Measurements from ENCODE around the gene CTNNA1. TPM values are rescaled to one million over a fixed set of nuclear protein-coding genes. Genes with fewer than 3 reads are reported as not detected.

The CTNNA1 gene
- total RNA-seq, 2 experiments from 2014 or later: 78.8 to 86.7 TPM

DNA sequence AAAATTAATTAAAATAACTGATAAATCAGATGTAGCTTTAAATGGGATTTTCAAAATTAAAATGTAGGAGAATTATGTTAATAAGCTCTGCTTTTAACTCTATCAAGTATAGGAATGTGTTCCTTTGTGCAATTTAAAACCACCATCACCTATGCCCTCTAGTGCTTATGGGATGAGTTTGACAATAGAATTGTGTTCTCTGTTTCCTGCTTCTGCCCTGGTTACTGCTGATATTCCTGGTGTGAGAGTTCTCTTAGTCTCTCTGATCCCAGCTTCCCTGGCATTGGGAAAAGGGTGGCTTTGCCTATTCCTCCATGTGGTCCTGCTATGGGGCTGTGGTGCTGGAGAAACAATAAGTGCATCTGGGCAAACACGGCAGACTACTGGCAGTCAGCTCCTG lies 113.8 kb downstream of the CTNNA1 start:
- Mint-ChIP-seq H3K4me1 (peaks cover 21% of the 10 kb centered on the region), H3K9me3 (ENCODE audit: low read depth) (peaks cover 1% of the 10 kb centered on the region), H3K27ac (no peak overlapping the region), H3K4me3 (no peak overlapping the region), H3K27me3 (peaks cover 15% of the 10 kb centered on the region), H3K36me3 (ENCODE audit: low read depth) (peaks cover 2% of the 10 kb centered on the region)
- ChIA-PET CTCF (interaction anchor here (0.6 to 1.5 kb wide), 2 partner anchors 12 to 31 kb away, joined by 3 read pairs; no protein-coding TSS in a partner anchor), POLR2A (no interaction called here)
- DNase-seq: no peak
- intact Hi-C loops (cut with DNase I, micrococcal nuclease): no loop called here
- ATAC-seq: no peak

DNA sequence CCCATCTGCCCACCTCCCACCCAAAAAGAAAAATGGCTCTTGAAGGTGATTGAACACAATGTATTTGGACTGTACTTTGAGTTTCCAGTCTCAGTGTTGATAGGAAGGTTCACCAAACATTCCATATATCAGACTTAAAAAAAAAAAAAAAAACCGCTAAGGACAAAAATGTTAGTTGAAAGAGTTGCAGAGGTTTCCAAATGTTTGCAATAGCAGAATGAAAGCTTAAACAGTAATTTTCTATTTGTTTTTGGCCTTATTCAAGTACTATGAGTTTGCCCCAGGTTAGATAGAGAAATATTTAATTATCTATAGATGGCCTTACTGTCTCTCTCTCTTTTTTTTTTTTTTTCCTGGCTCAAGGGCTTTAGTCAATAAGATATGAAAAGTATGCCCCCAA lies 115.8 kb downstream of the CTNNA1 start:
- peaks cover 21% of the 10 kb centered on the region for H3K4me1 Mint-ChIP-seq
- ATAC-seq (no peak), DNase-seq (no peak)
- H3K27ac Mint-ChIP-seq: no peak overlapping the region
- intact Hi-C loops (cut with DNase I, micrococcal nuclease): no loop called here
- H3K36me3 Mint-ChIP-seq (ENCODE audit: low read depth): no peaks in the 10 kb centered on the region
- peaks cover 17% of the 10 kb centered on the region for H3K27me3 Mint-ChIP-seq
- ChIA-PET CTCF (interaction anchor here (1.1 kb wide), 1 partner anchor 44 kb away, joined by 3 read pairs; no protein-coding TSS in a partner anchor), POLR2A (no interaction called here)
- H3K9me3 Mint-ChIP-seq (ENCODE audit: low read depth): no peaks in the 10 kb centered on the region
- no peak overlapping the region for H3K4me3 Mint-ChIP-seq

DNA sequence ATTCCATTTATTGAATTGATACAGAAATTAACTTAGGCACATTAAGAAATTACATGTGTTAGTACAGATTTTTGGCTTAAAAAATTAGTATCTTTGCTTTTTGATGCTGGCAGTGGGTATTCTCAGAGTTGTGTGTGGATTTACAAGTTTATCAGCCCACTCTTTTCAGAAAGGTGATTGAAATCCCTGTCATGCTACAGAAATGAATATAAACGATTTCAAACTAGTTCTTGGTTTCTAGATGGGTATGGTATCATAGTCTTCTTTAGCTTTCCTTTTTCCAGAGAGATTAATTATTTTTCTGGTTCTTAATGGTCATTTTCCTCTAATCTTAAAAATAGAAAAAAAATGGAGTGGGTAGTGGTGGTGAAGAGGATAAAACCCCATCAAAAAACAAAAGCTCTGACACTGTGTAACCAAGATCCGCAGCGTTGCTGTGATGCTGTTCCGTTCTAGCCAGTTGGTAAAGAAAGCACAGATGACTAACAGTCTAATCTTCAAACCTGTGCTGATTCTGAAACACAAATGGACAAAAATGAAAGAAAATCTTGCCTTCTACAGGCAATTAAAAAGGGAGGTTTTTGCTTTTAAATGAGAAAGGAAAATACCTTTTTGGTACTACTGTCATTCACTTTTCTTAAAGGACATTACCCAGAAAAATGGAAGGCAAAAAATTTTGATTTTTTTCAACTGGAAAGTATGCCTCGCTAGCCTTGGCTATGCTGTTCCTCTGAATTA lies 116.7 kb downstream of the CTNNA1 start:
- POLR2A ChIA-PET: no interaction called here
- DNase-seq (peak; percentile 38), ATAC-seq (peak; percentile 85)
- Mint-ChIP-seq H3K27ac (peak overlapping the region; percentile 27), H3K36me3 (ENCODE audit: low read depth) (no peaks in the 10 kb centered on the region), H3K9me3 (ENCODE audit: low read depth) (no peaks in the 10 kb centered on the region), H3K27me3 (peaks cover 17% of the 10 kb centered on the region), H3K4me1 (peaks cover 21% of the 10 kb centered on the region), H3K4me3 (peak overlapping the region; percentile 31)
- CTCF ChIA-PET: interaction anchor here (0.7 to 1.1 kb wide), 2 partner anchors 44 to 94 kb away, joined by 3 read pairs; no protein-coding TSS in a partner anchor
- intact Hi-C loops (cut with DNase I, micrococcal nuclease): no loop called here

DNA sequence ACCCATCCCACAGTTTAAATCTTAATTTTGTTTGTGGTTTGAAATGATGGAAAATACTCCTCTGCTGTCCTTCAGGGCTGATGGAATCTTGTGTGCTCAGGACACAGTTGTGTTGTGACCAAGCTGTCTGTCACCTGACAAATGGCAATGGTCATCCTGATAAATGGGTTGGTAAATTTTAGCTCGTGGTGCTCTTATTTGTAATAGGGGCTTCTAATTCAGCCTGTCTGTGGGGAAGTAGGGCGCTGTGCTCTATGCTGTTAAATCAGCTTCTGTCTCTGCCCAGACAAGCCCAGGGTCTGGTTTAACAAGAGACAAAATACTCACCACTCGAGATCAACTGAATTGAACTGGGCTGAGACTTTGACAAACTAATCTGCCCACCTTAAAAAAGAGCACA lies 117.4 kb downstream of the CTNNA1 start:
- Mint-ChIP-seq H3K27me3 (peaks cover 17% of the 10 kb centered on the region), H3K27ac (no peak overlapping the region), H3K36me3 (ENCODE audit: low read depth) (no peaks in the 10 kb centered on the region), H3K4me1 (peaks cover 21% of the 10 kb centered on the region), H3K4me3 (no peak overlapping the region), H3K9me3 (ENCODE audit: low read depth) (no peaks in the 10 kb centered on the region)
- no peak for ATAC-seq
- ChIA-PET POLR2A (no interaction called here), CTCF (no interaction called here)
- DNase-seq: no peak
- intact Hi-C loops (cut with DNase I, micrococcal nuclease): no loop called here

GRCh38 chr5:138872841-138873465 lies 119.7 kb downstream of the CTNNA1 start:
- Mint-ChIP-seq H3K4me3 (no peak overlapping the region), H3K9me3 (ENCODE audit: low read depth) (no peaks in the 10 kb centered on the region), H3K4me1 (peaks cover 21% of the 10 kb centered on the region), H3K36me3 (ENCODE audit: low read depth) (no peaks in the 10 kb centered on the region), H3K27ac (no peak overlapping the region), H3K27me3 (peaks cover 17% of the 10 kb centered on the region)
- DNase-seq (no peak), ATAC-seq (no peak)
- POLR2A ChIA-PET: no interaction called here
- CTCF ChIA-PET: interaction anchor here (0.9 to 1.1 kb wide), 3 partner anchors 17 to 319 kb away, joined by 3 read pairs; no protein-coding TSS in a partner anchor
- intact Hi-C loops (cut with DNase I, micrococcal nuclease): no loop called here

DNA sequence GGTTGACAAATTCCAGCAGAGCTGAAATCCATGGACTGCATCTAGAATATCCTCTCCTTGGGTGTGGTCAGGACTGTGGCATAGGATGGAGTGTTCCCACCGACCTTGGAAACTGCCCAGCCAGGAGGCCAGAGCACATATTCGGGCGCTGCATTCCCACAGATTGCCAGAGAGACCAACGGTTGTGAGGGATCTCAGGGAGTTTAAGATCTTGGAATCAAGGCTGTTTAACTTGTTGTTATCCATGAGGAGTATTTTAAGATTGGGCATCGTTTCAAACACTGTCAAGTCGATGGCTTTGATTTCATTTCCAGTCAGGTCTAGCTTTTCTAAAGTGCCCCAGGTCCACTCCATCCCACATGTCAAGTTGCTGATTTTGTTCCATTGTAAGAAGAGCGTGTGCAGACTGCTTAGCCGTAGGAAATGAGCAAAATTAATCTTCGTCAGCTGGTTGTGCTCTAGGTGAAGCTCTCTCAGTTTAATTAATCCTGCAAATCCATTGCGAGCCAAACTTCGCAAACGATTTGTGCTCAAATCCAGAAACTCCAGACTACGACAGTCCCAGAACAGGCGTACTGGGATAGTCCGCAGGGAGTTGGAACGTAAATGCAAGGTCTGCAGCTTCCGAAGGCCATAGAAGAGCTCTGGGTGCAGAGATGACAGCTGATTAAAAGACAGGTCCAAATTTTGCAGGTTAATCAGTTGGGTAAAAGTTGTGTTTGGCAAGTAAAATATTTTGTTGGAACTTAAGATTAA lies 120.4 kb downstream of the CTNNA1 start:
- CTCF ChIA-PET: interaction anchor here (0.9 to 1.1 kb wide), 3 partner anchors 18 to 318 kb away, joined by 3 read pairs; no protein-coding TSS in a partner anchor
- H3K4me1 Mint-ChIP-seq: peaks cover 21% of the 10 kb centered on the region
- H3K27me3 Mint-ChIP-seq: peaks cover 12% of the 10 kb centered on the region

GRCh38 chr5:138874241-138874640 lies 121.0 kb downstream of the CTNNA1 start:
- Mint-ChIP-seq H3K27me3 (peaks cover 12% of the 10 kb centered on the region), H3K27ac (no peak overlapping the region), H3K4me1 (peaks cover 21% of the 10 kb centered on the region), H3K4me3 (no peak overlapping the region), H3K36me3 (ENCODE audit: low read depth) (no peaks in the 10 kb centered on the region), H3K9me3 (ENCODE audit: low read depth) (no peaks in the 10 kb centered on the region)
- ATAC-seq (no peak), DNase-seq (no peak)
- POLR2A ChIA-PET: no interaction called here
- intact Hi-C loops (cut with DNase I, micrococcal nuclease): no loop called here
- CTCF ChIA-PET: interaction anchor here (0.8 kb wide), 1 partner anchor 48 kb away, joined by 3 read pairs; no protein-coding TSS in a partner anchor

More for the DNA sequence above, 120.4 kb downstream of the CTNNA1 start:
- Mint-ChIP-seq H3K36me3 (ENCODE audit: low read depth) (no peaks in the 10 kb centered on the region), H3K27ac (no peak overlapping the region), H3K9me3 (ENCODE audit: low read depth) (no peaks in the 10 kb centered on the region), H3K4me3 (no peak overlapping the region)
- DNase-seq (no peak), ATAC-seq (no peak)
- POLR2A ChIA-PET: no interaction called here
- intact Hi-C loops (cut with DNase I, micrococcal nuclease): no loop called here

GRCh38 chr5:138874771-138875551 lies 121.7 kb downstream of the CTNNA1 start, which contains the start of gene LRRTM2:
LRRTM2 (minus strand) TSS chr5:138875335; CDS start chr5:138874911, 424 bp downstream.
- ATAC-seq (no peak), DNase-seq (no peak)
- no peak within 1 kb of the TSS for H3K4me3 Mint-ChIP-seq
- no peaks in the 10 kb centered on the region for H3K9me3 Mint-ChIP-seq (ENCODE audit: low read depth)
- ChIA-PET POLR2A (no interaction called here), CTCF (interaction anchor here (0.8 kb wide), 1 partner anchor 49 kb away, joined by 3 read pairs; no protein-coding TSS in a partner anchor)
- intact Hi-C loops (cut with DNase I, micrococcal nuclease): no loop called here
- H3K36me3 Mint-ChIP-seq (ENCODE audit: low read depth): no peaks in the 10 kb centered on the region
- H3K27me3 Mint-ChIP-seq: peaks cover 12% of the 10 kb centered on the region
- peaks cover 16% of the 10 kb centered on the region for H3K4me1 Mint-ChIP-seq
- no peak within 1 kb of the TSS for H3K27ac Mint-ChIP-seq

GRCh38 chr5:138875552-138875875 lies 122.3 kb downstream of the CTNNA1 start:
- peaks cover 11% of the 10 kb centered on the region for H3K4me1 Mint-ChIP-seq
- peaks cover 12% of the 10 kb centered on the region for H3K27me3 Mint-ChIP-seq
- intact Hi-C loops (cut with DNase I, micrococcal nuclease): no loop called here
- ChIA-PET POLR2A (no interaction called here), CTCF (no interaction called here)
- ATAC-seq (no peak), DNase-seq (no peak)
- no peak overlapping the region for H3K27ac Mint-ChIP-seq
- no peaks in the 10 kb centered on the region for H3K9me3 Mint-ChIP-seq (ENCODE audit: low read depth)
- no peaks in the 10 kb centered on the region for H3K36me3 Mint-ChIP-seq (ENCODE audit: low read depth)
- no peak overlapping the region for H3K4me3 Mint-ChIP-seq

- Mint-ChIP-seq H3K4me3 (no peak overlapping the region), H3K9me3 (ENCODE audit: low read depth) (no peaks in the 10 kb centered on the region), H3K4me1 (peaks cover 7% of the 10 kb centered on the region), H3K27ac (no peak overlapping the region), H3K27me3 (peaks cover 9% of the 10 kb centered on the region), H3K36me3 (ENCODE audit: low read depth) (no peaks in the 10 kb centered on the region)
- ATAC-seq: no peak
- DNase-seq: no peak
- ChIA-PET POLR2A (no interaction called here), CTCF (no interaction called here)
- intact Hi-C loops (cut with DNase I, micrococcal nuclease): no loop called here
These were observed 122.7 kb downstream of the CTNNA1 start for GRCh38 chr5:138875946-138876345.

DNA sequence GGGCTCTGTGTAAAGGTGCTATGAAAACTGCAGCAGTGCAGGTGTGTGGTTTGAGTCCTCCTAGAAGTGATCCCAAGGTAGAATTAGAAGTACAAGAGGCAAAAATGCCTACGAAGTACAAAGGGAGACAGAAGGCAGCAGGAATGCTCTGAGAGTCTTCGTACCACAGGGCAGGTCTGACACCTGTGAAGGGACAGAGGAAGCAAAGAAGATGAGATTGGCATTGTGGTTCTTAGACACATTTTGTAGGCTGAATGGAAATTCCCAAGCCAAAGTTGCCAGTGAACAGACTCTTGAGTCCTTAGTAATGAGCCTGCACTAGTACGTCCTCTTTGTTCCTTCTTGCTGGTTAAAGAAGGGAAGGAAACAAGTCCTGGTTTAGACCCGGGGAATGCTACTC lies 123.6 kb downstream of the CTNNA1 start:
- CTCF ChIA-PET: no interaction called here
- DNase-seq (no peak), ATAC-seq (no peak)
- H3K36me3 Mint-ChIP-seq (ENCODE audit: low read depth): no peaks in the 10 kb centered on the region
- H3K4me1 Mint-ChIP-seq: peaks cover 1% of the 10 kb centered on the region
- intact Hi-C loops (cut with DNase I, micrococcal nuclease): no loop called here
- POLR2A ChIA-PET: no interaction called here
- H3K4me3 Mint-ChIP-seq: no peak overlapping the region
- no peaks in the 10 kb centered on the region for H3K9me3 Mint-ChIP-seq (ENCODE audit: low read depth)
- no peak overlapping the region for H3K27ac Mint-ChIP-seq
- peaks cover 3% of the 10 kb centered on the region for H3K27me3 Mint-ChIP-seq

All from activated CD4-positive, alpha-beta T cell treated with anti-CD3 and anti-CD28 coated beads for 36 hours (primary cell).